ENCODE measurements around the gene CHN1.

Gene CHN1

GRCh38 chr2:175010848-175011254 lies 5.7 kb upstream of the CHN1 start:
- DNase-seq (ENCODE audit: low read depth) = no peak
- H3K4me3 ChIP-seq (ENCODE audit: low read length) = no peak overlapping the region
- no peak for TF ChIP-seq CTCF (conservative IDR thresholded peaks at IDR 0.05; ENCODE audit: low read length)

GRCh38 chr2:175009917-175010621 lies 4.9 kb upstream of the CHN1 start:
- no peak for DNase-seq (ENCODE audit: low read depth)
- no peak overlapping the region for H3K4me3 ChIP-seq (ENCODE audit: low read length)
- TF ChIP-seq CTCF (conservative IDR thresholded peaks at IDR 0.05; ENCODE audit: low read length) = no peak

GRCh38 chr2:175008801-175009495 lies 3.8 kb upstream of the CHN1 start:
- no peak for DNase-seq (ENCODE audit: low read depth)
- TF ChIP-seq CTCF (conservative IDR thresholded peaks at IDR 0.05; ENCODE audit: low read length) = no peak
- H3K4me3 ChIP-seq (ENCODE audit: low read length) = no peak overlapping the region

- no peak overlapping the region for H3K4me3 ChIP-seq (ENCODE audit: low read length)
- no peak for TF ChIP-seq CTCF (conservative IDR thresholded peaks at IDR 0.05; ENCODE audit: low read length)
- no peak for DNase-seq (ENCODE audit: low read depth)
These were observed 2.8 kb upstream of the CHN1 start for GRCh38 chr2:175008009-175008408.

- no peak for TF ChIP-seq CTCF (conservative IDR thresholded peaks at IDR 0.05; ENCODE audit: low read length)
- DNase-seq (ENCODE audit: low read depth) = no peak
- H3K4me3 ChIP-seq (ENCODE audit: low read length) = no peak overlapping the region
These were observed 2.3 kb upstream of the CHN1 start for GRCh38 chr2:175007510-175007909.

- no peak overlapping the region for H3K4me3 ChIP-seq (ENCODE audit: low read length)
- no peak for DNase-seq (ENCODE audit: low read depth)
- TF ChIP-seq CTCF (conservative IDR thresholded peaks at IDR 0.05; ENCODE audit: low read length) = no peak
These were observed 1.1 kb upstream of the CHN1 start for GRCh38 chr2:175006281-175006680.

- H3K4me3 ChIP-seq (ENCODE audit: low read length) = peak overlapping the region; percentile 66
- no peak for DNase-seq (ENCODE audit: low read depth)
- TF ChIP-seq CTCF (conservative IDR thresholded peaks at IDR 0.05; ENCODE audit: low read length) = no peak
These were observed 618 bp upstream of the CHN1 start for GRCh38 chr2:175005733-175006264.
